ENCODE measurements around the gene CDT1. TPM values are rescaled to one million over a fixed set of nuclear protein-coding genes. Genes with fewer than 3 reads are reported as not detected.
A peak's percentile ranks its signal among the peaks of the same experiment; 100 is the strongest.

Gene CDT1
- total RNA-seq, 3 donors from 2014 or later (not counting 1 experiment from before 2014, with no cell fraction given): 2.2 to 3.8 (median 2.6) TPM

DNA sequence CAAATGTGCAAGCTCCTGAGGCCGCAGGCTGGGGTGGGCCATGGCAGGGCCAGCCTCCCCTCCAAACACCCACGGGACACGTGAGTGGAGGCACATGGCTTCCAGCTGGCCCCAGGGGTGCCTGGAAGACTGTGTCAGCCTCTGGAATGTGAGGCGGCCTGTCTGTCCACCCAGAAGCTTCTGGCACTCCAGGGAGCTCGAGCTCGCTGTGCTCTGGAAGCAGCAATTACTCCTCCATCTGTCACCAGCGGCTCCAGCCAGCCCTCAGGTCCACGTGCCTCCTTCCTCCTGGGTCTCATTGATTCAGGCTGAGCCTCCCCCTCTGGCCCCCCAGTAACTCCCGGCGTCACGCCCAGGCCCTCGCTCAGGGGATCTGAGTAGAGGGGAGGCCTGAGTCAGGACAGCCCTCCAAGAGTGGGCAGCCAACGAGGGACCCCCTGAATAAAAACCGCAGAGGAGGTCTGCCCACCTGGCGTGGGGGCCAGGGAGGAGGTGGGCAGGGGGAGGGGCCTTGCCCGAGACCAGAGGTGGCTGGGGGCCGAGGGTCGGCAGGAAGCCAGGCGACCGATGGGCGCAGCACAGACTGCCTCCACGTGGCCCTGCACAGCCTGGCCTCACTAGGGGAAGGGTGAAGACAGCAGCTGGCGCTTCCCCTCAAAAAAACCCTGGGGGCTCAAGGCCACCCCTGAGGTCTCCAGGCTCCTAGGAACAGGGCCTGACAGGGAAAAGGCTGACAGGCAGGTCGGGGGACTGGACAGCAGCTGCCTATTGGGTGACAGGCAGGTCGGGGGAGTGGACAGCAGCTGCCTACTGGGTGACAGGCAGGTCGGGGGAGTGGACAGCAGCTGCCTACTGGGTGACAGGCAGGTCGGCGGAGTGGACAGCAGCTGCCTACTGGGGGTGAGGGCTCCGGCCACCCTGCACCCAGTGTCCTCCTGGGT is 30.4 kb upstream of the CDT1 start:
- WGBS (ENCODE audit: insufficient coverage): 61% methylated on average over 29 of the region's 29 CpGs
- intact Hi-C loops (cut with micrococcal nuclease): no loop called here

DNA sequence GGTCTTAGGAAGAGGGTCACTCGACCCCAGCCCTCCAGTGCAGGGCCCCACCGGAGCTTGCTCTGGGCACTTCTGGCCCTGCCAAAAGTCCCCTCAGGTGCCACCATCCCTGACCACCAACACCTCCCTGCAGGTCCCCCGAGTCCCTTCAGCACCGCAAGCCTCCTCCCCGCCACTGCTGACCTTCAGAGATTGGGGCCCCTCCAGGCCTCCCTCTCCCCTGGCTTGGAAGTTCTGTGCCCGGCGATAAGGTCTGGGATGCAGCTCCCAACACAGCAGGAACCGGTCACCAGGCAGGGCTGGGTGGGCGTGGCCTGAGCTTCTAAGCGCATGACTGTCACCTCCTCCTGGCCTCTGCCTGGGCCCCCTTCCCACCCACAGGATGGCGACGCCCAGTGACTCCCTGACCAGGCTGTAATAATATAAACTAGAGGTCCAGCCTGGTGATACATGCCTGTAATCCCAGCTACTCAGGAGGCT is 29.7 kb upstream of the CDT1 start:
- Histone ChIP-seq H3K9me3 (ENCODE audit: control insufficient read depth, insufficient read depth, low read length) (no peaks in the 10 kb centered on the region), H3K4me1 (ENCODE audit: control insufficient read depth, insufficient read depth, low read length) (peaks cover 59% of the 10 kb centered on the region), H3K27ac (ENCODE audit: low read length) (no peak overlapping the region), H3K36me3 (ENCODE audit: control insufficient read depth, insufficient read depth, low read length) (no peaks in the 10 kb centered on the region), H3K4me3 (ENCODE audit: low read length) (no peak overlapping the region), H3K27me3 (ENCODE audit: control insufficient read depth, insufficient read depth, low read length) (no peaks in the 10 kb centered on the region)
- no peaks in the 10 kb centered on the region for H3K9me3 Mint-ChIP-seq
- peak overlapping the region in 1 of 2 donors; percentile 56 for H3K27ac Mint-ChIP-seq
- TF ChIP-seq, protein P1, sequence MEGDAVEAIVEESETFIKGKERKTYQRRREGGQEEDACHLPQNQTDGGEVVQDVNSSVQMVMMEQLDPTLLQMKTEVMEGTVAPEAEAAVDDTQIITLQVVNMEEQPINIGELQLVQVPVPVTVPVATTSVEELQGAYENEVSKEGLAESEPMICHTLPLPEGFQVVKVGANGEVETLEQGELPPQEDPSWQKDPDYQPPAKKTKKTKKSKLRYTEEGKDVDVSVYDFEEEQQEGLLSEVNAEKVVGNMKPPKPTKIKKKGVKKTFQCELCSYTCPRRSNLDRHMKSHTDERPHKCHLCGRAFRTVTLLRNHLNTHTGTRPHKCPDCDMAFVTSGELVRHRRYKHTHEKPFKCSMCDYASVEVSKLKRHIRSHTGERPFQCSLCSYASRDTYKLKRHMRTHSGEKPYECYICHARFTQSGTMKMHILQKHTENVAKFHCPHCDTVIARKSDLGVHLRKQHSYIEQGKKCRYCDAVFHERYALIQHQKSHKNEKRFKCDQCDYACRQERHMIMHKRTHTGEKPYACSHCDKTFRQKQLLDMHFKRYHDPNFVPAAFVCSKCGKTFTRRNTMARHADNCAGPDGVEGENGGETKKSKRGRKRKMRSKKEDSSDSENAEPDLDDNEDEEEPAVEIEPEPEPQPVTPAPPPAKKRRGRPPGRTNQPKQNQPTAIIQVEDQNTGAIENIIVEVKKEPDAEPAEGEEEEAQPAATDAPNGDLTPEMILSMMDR (IDR thresholded peaks at IDR 0.05): no peak
- no peaks in the 10 kb centered on the region for H3K27me3 Mint-ChIP-seq (ENCODE audit: low read depth in 2 of 2)
- DNase-seq (no peak), ATAC-seq (no peak)
- 67% methylated on average over 12 of the region's 12 CpGs for WGBS (ENCODE audit: insufficient coverage)
- H3K36me3 Mint-ChIP-seq: no peaks in the 10 kb centered on the region
- intact Hi-C loops (cut with micrococcal nuclease): no loop called here
- H3K4me1 Mint-ChIP-seq: peaks cover 30 to 67% of the 10 kb centered on the region in 2 donors
- H3K4me3 Mint-ChIP-seq: no peak overlapping the region

More for the DNA sequence above, 30.4 kb upstream of the CDT1 start:
- no peaks in the 10 kb centered on the region for H3K27me3 Mint-ChIP-seq (ENCODE audit: low read depth in 2 of 2)
- Histone ChIP-seq H3K4me1 (ENCODE audit: control insufficient read depth, insufficient read depth, low read length) (peaks cover 59% of the 10 kb centered on the region), H3K27me3 (ENCODE audit: control insufficient read depth, insufficient read depth, low read length) (no peaks in the 10 kb centered on the region), H3K4me3 (ENCODE audit: low read length) (no peak overlapping the region), H3K36me3 (ENCODE audit: control insufficient read depth, insufficient read depth, low read length) (no peaks in the 10 kb centered on the region), H3K9me3 (ENCODE audit: control insufficient read depth, insufficient read depth, low read length) (no peaks in the 10 kb centered on the region), H3K27ac (ENCODE audit: low read length) (no peak overlapping the region)
- no peaks in the 10 kb centered on the region for H3K9me3 Mint-ChIP-seq
- peak overlapping the region; percentile 56 to 60 for H3K27ac Mint-ChIP-seq
- TF ChIP-seq, protein P1 (IDR thresholded peaks at IDR 0.05): no peak
- H3K36me3 Mint-ChIP-seq: no peaks in the 10 kb centered on the region
- peaks cover 27 to 62% of the 10 kb centered on the region in 2 donors for H3K4me1 Mint-ChIP-seq
- DNase-seq (no peak), ATAC-seq (no peak)
- H3K4me3 Mint-ChIP-seq: no peak overlapping the region

DNA sequence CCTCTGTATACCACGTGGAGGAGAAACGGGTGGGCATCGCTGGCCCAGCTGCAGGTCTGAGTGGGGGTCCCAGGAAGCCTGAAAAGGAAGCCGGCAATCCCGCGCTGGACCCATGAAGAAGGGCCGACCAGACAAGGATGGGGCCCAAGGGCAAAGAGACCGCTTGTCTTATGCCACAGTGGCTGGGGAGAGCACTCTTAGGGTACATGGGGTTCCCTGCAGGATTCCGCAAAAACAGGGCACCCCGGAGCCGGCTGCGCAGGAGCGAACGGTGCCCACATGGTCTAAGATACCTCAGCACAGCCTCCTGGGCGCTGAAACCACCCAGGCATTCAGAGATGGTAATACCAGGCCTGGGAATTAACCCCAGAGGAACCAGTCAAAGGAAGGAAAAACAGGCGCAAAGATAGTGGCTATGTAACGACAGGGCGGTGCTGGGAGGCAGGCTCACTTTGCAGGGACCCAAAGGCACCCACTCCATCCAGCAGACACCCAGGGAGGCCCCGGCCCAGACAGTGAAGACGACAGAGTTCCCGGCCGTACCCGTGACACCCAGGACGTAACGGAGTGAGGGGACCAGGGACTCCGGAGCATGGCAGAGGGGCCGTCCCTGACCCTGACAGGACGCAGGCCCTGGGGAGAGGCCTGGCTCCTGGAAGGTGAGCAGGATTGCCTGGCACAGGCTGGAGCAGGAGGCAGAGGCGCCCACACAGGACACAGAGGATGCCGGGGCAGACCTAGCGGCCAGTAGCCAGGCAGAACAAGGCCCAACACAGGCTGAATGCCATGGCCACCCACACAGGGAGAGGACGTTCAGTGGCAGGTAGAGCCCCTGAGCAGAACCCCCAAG is 28.8 kb upstream of the CDT1 start:
- Mint-ChIP-seq H3K27ac (peak overlapping the region; percentile 43 to 49), H3K9me3 (no peaks in the 10 kb centered on the region), H3K4me3 (no peak overlapping the region), H3K27me3 (ENCODE audit: low read depth in 2 of 2) (no peaks in the 10 kb centered on the region), H3K36me3 (no peaks in the 10 kb centered on the region), H3K4me1 (peaks cover 23 to 65% of the 10 kb centered on the region in 2 donors)
- TF ChIP-seq, protein P1 (IDR thresholded peaks at IDR 0.05): no peak
- no peak overlapping the region for H3K4me3 ChIP-seq (ENCODE audit: low read length)
- peaks cover 59% of the 10 kb centered on the region for H3K4me1 ChIP-seq (ENCODE audit: control insufficient read depth, insufficient read depth, low read length)
- H3K27me3 ChIP-seq (ENCODE audit: control insufficient read depth, insufficient read depth, low read length): no peaks in the 10 kb centered on the region
- intact Hi-C loops (cut with micrococcal nuclease): no loop called here
- DNase-seq (no peak), ATAC-seq (no peak)
- H3K27ac ChIP-seq (ENCODE audit: low read length): no peak overlapping the region
- no peaks in the 10 kb centered on the region for H3K36me3 ChIP-seq (ENCODE audit: control insufficient read depth, insufficient read depth, low read length)
- H3K9me3 ChIP-seq (ENCODE audit: control insufficient read depth, insufficient read depth, low read length): no peaks in the 10 kb centered on the region
- 92% methylated on average over 32 of the region's 32 CpGs for WGBS (ENCODE audit: insufficient coverage)

All from natural killer cell (primary cell).